ENCODE measurements around the gene SHISAL1.
"Not testable (repeated sequence)": the region's sequence is repeated elsewhere in the genome, so short reads cannot be mapped to it uniquely, and the experiment has no call there.

Gene SHISAL1

DNA sequence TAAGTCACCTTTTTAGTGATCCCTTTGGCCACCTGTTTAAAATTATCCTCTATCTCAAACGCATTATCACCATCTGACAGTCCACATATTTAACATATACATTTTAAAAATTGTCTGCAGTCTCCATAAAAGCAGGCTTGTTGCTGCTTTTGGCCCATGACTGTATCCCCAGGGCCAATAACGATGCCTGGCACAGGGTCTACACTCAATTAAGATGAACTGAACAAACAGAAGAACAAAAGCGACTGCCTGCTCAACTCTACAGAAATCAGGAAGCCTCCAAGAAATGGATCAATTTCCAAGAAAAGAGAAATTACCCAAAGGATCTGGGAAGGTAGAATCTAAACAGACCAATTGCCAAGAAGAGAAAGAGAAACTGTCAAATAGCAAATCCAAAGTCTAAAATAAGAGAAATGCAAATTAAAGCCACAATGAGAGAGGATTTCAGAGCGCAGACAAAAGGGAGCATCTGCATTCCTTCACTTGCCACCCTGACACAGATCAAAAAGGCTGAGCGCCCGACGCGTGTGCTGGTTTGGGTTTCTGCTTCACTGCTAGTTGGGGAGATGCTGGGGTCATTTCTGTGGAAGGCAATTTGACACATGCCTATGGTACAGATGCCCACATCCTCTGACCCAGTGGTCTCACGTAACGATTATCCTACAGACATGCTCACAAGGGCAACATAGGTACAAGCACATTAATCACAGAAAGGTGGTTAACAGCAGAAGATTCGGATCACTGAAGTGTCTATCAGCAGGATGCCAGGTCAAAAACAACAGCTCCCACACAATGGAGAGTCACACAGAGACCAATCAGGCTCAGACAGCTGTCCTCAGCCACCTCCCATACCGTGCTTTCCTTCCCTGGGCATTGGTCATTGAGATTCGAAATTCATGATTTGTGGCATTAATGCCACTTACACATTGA, 55.9 kb downstream of the SHISAL1 start:
- FAIRE-seq = no peak

DNA sequence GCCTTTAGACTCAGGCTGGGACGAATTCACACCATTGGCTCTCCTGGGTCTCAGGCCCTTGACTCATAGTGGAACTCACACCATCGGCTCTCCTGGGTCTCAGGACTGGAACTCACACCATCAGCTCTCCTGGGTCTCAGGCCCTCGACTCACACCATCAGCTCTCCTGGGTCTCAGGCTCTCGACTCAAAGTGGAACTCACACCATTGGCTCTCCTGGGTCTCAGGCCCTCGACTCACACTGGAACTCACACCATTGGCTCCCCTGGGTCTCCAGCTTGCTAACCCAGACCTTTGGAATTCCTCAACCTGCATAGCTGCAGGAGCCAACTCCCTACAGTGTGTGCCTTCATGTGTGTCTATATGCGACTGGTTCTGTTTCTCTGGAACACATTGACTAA, 56.7 kb downstream of the SHISAL1 start:
- FAIRE-seq = no peak

DNA sequence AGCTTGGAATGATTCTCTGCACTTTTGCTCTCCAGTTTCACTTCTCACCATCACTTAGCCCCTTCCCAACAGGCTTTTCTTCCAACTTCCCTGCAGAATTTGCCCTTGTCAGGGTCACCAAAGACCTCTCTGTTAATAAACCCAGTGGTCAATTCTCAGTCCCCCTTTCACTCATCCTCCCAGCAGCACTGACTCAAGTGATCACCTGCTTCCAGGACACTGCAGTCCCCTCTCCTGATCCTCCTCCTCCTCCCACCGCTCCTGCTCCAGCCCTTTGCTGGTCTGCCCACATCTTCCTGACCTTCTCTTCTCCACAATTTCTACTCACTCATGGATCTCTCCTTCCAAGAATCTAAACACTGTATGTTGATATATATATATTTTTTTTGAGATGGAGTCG, 57.9 kb downstream of the SHISAL1 start:
- no peak for FAIRE-seq

- no peak for FAIRE-seq
Measured at GRCh38 chr22:44249376-44250147, 63.2 kb downstream of the SHISAL1 start.

DNA sequence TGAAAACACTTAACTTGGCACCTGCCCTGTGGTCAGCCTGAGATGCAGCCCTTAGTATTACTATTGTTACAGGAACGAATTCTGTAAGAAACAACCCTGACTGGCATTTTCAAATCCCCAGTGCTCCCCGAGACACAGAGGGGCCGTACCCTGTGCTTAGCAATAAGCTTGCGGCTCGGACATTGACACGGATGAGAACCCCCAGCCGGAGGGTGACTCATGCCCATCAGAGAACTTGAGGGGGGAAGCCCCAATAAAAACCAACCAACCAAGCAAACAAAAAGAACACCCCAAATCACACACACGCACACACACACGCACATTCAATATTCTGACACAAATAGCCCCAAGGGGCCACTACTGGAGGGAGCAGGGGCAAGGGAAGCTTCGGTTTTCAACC, 63.8 kb downstream of the SHISAL1 start:
- no peak for FAIRE-seq

GRCh38 chr22:44247923-44248892, 64.5 kb downstream of the SHISAL1 start:
- no peak for FAIRE-seq

DNA sequence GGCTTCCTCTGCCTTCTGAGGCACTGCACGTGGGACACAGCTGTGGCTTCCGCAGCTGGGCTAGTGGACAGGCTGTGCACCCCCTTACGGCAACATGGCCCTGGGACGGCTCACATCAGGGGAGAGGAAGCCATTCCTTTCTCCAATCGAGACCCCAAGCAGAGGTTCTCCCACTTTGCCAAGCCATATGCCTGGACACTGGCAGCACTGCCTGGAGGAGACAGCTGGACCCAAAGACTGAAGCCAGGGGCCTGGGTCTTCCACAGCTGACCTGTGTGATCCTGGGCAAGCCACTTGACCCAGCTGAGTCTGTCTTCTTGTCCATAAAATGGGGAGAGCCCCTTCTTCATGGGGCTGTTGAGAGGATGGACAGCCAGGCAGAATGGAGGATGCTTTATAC, 65.4 kb downstream of the SHISAL1 start:
- FAIRE-seq = no peak

DNA sequence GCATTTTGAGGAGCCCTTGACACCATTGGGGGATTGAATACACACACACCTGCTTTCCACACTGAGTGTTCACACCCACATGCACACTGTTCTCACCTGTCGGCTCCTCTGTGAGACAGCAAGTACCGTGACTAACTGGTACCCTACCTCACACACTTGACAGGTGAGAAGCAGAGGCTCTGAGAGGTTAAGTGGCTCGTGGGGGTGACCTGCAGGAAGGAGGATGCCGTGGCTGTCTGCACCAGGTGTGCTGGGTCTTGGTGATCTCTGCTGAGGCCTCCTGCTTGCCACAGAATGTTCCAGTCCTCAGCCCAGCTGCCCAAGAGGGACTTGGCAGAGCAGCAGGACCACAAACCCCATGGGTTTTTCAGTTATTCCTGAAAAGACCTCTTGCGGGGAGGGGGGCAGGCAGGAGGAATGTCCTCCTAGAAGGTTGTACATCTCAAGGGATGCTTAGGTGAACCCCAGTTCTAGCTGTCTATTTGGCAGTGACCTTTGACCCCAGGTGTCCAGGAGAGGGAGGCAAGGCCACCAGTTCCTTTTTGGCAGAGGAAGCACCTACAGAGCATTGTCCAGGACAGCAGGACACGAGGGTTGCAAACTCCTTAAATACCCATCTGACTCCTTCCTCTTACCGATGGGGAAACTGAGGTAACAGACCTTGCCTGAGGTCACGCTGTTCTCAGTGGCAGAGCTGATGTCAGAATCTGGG, 66.0 kb downstream of the SHISAL1 start:
- FAIRE-seq = no peak

GRCh38 chr22:44245867-44246266, 66.9 kb downstream of the SHISAL1 start:
- no peak for FAIRE-seq

GRCh38 chr22:44245438-44245837, 67.3 kb downstream of the SHISAL1 start:
- no peak for FAIRE-seq

- FAIRE-seq = no peak
Measured at GRCh38 chr22:44244265-44244822, 68.4 kb downstream of the SHISAL1 start.

GRCh38 chr22:44243761-44244160, 69.0 kb downstream of the SHISAL1 start:
- FAIRE-seq = no peak

DNA sequence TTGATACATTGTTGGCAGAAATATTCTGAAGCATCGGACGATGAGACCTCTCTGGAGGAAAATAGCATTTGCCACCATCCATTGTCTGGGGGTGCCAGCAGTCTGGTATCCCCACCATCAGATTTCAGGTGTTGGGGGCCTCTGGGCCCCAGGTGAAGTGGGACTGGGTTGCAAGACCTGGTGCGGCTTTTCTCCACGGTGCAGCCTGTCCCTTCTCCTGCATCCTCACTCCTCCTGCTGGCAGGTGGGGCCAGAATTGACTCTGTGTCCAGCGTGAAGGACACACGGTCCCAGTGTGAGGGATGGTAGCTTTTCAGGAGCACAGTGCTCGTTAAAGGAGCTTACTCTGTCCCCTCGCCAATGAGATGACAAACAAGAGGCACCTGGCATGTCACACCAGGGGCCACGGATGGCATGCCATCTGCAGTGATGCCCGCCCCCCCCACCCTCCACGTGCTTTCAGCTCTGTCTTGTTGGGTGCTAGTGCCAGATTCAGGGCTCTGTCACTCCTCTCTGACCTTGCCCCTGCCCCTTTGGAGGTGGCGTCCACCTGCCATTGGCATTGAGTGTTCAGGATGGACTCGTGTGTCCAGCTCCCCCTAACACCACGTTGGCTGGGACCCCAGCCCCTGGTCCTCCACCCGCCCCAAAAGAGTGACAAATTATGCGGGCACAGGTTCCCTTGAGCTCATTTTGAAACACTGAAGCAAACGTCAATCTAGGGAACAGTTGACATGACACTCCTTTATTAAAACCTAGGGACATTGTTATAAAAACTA, 69.6 kb downstream of the SHISAL1 start:
- no peak for FAIRE-seq

DNA sequence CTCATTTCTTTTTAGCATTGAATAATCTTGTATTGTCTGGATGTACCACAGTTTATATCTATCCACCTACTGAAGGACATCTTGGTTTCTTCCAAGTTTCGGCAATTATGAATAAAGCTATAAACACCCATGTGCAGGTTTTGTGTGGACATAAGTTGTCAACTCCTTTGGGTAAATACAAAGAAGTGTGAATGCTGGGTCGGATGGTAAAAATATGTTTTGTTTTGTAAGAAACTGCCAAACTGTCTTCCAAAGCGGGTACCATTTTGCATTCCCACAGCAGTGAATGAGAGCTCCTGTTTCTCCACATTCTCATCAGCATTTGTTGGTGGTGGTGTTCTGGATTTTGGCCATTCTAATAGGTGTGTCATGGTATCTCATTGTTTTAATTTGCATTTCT, 71.6 kb downstream of the SHISAL1 start:
- not testable (repeated sequence) for FAIRE-seq

GRCh38 chr22:44237290-44237689, 75.5 kb downstream of the SHISAL1 start:
- FAIRE-seq = no peak

DNA sequence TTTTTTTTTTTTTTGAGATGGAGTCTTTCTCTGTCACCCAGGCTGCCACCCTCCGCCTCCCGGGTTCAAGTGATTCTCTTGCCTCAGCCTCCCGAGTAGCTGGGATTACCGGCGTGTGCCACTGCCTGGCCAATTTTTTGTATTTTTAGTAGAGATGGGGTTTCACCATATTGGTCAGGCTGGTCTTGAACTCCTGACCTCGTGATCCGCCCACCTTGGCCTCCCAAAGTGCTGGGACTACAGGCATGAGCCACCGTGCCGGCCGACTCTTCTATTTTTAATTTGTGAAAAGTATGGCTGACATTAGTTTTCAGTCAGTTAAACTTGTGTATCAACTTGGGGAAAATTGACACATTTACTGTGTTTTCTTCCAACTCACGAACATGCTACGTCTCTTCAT, 78.4 kb downstream of the SHISAL1 start:
- not testable (repeated sequence) for FAIRE-seq

- FAIRE-seq = no peak
Measured at GRCh38 chr22:44231233-44231632, 81.5 kb downstream of the SHISAL1 start.

- FAIRE-seq = no peak
Measured at GRCh38 chr22:44229809-44230208, 82.9 kb downstream of the SHISAL1 start.

DNA sequence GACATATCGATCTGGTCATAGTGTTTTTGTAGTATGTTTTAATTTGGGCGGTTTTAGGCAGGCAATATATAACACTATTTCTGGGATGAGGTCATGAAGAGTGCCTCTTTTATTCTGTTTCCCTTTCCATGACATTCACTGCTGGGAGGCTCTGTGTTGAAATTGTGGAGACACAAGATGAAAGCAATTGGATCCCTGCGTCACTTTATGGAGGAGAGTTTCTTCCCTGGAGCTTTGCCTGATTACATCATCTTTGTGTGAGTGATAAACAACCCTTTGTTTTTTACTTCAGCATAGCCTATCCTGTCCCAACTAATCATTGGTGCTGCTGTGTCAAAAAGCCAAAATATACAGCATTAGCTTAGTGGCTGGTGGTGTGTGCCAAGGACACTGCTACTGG, 83.4 kb downstream of the SHISAL1 start:
- FAIRE-seq = no peak

GRCh38 chr22:44225812-44226211, 86.9 kb downstream of the SHISAL1 start:
- no peak for FAIRE-seq

All from endometrium (tissue), 2 donors.